H1 (cell line): ENCODE results near the gene NRXN2. TPM values are rescaled to one million over a fixed set of nuclear protein-coding genes. Genes with fewer than 3 reads are reported as not detected.

Experiments used
- CTCF ChIA-PET: fragments of 300-600 bp; sonication (Branson Sonifier 250); formaldehyde crosslinking; loops from one replicate; lab custom pipeline; 2021; ENCODE audit not compliant: partially characterized antibody; lab: Charles Lee
- POLR2A ChIA-PET: fragments of 300-600 bp; sonication (Branson Sonifier 250); formaldehyde crosslinking; loops from one replicate; lab custom pipeline; 2021; ENCODE audit warnings: inconsistent platforms; ENCODE audit not compliant: partially characterized antibody; lab: Charles Lee
- DNase-seq, 2 experiments: peaks; one replicate each; pipeline versions ENCODE4 v3.0.0 to v3.0.0-alpha.2; 2010 to 2022; ENCODE audit warnings: low spot score in 2 of 2, low read depth in 1 of 2, mixed read lengths in 1 of 2
- FAIRE-seq: peaks from 2 replicates; lab custom pipeline; 2011; peaks lifted over from hg19 to GRCh38; lab: Jason Lieb, UNC
- H2AFZ ChIP-seq: 2 replicates; pipeline ENCODE4 v1.8.1; 2012; ENCODE audit warnings: low read length, inconsistent platforms
- H2AK5ac ChIP-seq: 2 replicates; pipeline ENCODE4 v1.6.1; 2013; ENCODE audit warnings: low read depth, low read length
- H2BK120ac ChIP-seq: replicated peaks from 2 replicates; pipeline ENCODE3; 2013; ENCODE audit warnings: low read depth, low read length, inconsistent platforms
- H2BK12ac ChIP-seq: 2 replicates; pipeline ENCODE4 v1.6.1; 2013; ENCODE audit warnings: low read depth, low read length
- H2BK15ac ChIP-seq: 2 replicates; pipeline ENCODE4 v1.6.1; 2013; ENCODE audit warnings: low read length
- H2BK20ac ChIP-seq: 2 replicates; pipeline ENCODE4 v1.6.1; 2013; ENCODE audit warnings: low read length
- H2BK5ac ChIP-seq: 2 replicates; pipeline ENCODE4 v1.6.1; 2013; ENCODE audit warnings: low read depth, low read length
- H3K14ac ChIP-seq: 2 replicates; pipeline ENCODE4 v1.6.1; 2013; ENCODE audit warnings: inconsistent platforms; ENCODE audit not compliant: insufficient read length
- H3K18ac ChIP-seq: 2 replicates; pipeline ENCODE4 v1.6.1; 2013; ENCODE audit warnings: low read length; ENCODE audit errors: extremely low read depth
- H3K23ac ChIP-seq: 2 replicates; pipeline ENCODE4 v1.6.1; 2013; ENCODE audit warnings: inconsistent platforms; ENCODE audit not compliant: insufficient read length
- H3K23me2 ChIP-seq: 2 replicates; pipeline ENCODE4 v1.6.1; 2013; ENCODE audit warnings: low read depth, low read length
- H3K27ac ChIP-seq: 2 replicates; pipeline ENCODE4 v1.6.1; 2011; ENCODE audit warnings: low read depth, low read length, inconsistent platforms
- H3K27me3 ChIP-seq, 4 experiments: replicated peaks in 1 of 4; 1 replicate in 1 of 4; 2 replicates in 3 of 4; pipeline versions ENCODE4 v1.6.1 to v1.8.1; 2011 to 2013; ENCODE audit warnings: low read length in 3 of 4, mild to moderate bottlenecking in 3 of 4, inconsistent platforms in 2 of 4, mixed read lengths in 2 of 4, moderate library complexity in 1 of 4; ENCODE audit not compliant: control insufficient read depth in 3 of 4, insufficient read depth in 3 of 4; ENCODE audit errors: extremely low read depth in 1 of 4
- H3K36me3 ChIP-seq, 4 experiments: 2 replicates each; pipeline versions ENCODE4 v1.6.1 to v1.8.1; 2011 to 2013; ENCODE audit warnings: mild to moderate bottlenecking in 4 of 4, low read length in 3 of 4, moderate library complexity in 2 of 4, control low read depth in 1 of 4, inconsistent platforms in 1 of 4; ENCODE audit not compliant: insufficient read depth in 4 of 4, control insufficient read depth in 2 of 4
- H3K4ac ChIP-seq: replicated peaks from 2 replicates; pipeline ENCODE3; 2013; ENCODE audit warnings: low read length, low read depth, mixed read lengths, inconsistent platforms; ENCODE audit not compliant: insufficient read length
- H3K4me1 ChIP-seq, 4 experiments: replicated peaks in 1 of 4; 1 replicate in 1 of 4; 2 replicates in 3 of 4; pipeline versions ENCODE4 v1.6.1 to v1.8.1; 2011 to 2013; ENCODE audit warnings: low read length in 3 of 4, inconsistent platforms in 2 of 4, mixed read lengths in 1 of 4; ENCODE audit not compliant: insufficient read depth in 4 of 4, control insufficient read depth in 3 of 4
- H3K4me2 ChIP-seq, 2 experiments: 2 replicates each; pipeline versions ENCODE4 v1.6.1 to v1.8.1; 2011 to 2013; ENCODE audit warnings: low read depth in 2 of 2, low read length in 2 of 2, control low read depth in 1 of 2, inconsistent platforms in 1 of 2, mild to moderate bottlenecking in 1 of 2; ENCODE audit not compliant: insufficient read depth in 1 of 2
- H3K4me3 ChIP-seq, 4 experiments: fragments of 200-600, 300-600 bp in 1 of 4; sonication (generic), shearing (Covaris generic), sonication (Bioruptor Twin) in 1 of 4; 2 replicates each; pipeline versions ENCODE4 v1.5.1 to v1.8.1; 2011 to 2016; ENCODE audit warnings: low read length in 4 of 4, low read depth in 3 of 4, control low read depth in 2 of 4, inconsistent platforms in 2 of 4, mild to moderate bottlenecking in 2 of 4, mixed read lengths in 1 of 4, moderate library complexity in 1 of 4; ENCODE audit not compliant: insufficient read depth in 2 of 4; ENCODE audit errors: extremely low read depth in 1 of 4
- H3K56ac ChIP-seq: replicated peaks from 2 replicates; pipeline ENCODE3; 2013; ENCODE audit warnings: low read depth, mild to moderate bottlenecking, mixed read lengths, low read length, inconsistent platforms; ENCODE audit not compliant: insufficient read length
- H3K79me1 ChIP-seq: 2 replicates; pipeline ENCODE4 v1.6.1; 2013; ENCODE audit warnings: low read depth, low read length, control low read depth
- H3K79me2 ChIP-seq, 2 experiments: 2 replicates each; pipeline versions ENCODE4 v1.6.1 to v1.8.1; 2012 to 2013; ENCODE audit warnings: low read length in 2 of 2, mild to moderate bottlenecking in 2 of 2, inconsistent platforms in 1 of 2; ENCODE audit not compliant: insufficient read depth in 2 of 2, control insufficient read depth in 1 of 2
- H3K9ac ChIP-seq, 4 experiments: replicated peaks in 1 of 4; 1 replicate in 1 of 4; 2 replicates in 3 of 4; pipeline versions ENCODE4 v1.6.1 to v1.8.1; 2011 to 2013; ENCODE audit warnings: low read depth in 3 of 4, low read length in 3 of 4, control low read depth in 2 of 4, mild to moderate bottlenecking in 2 of 4, moderate library complexity in 2 of 4, inconsistent platforms in 1 of 4; ENCODE audit errors: extremely low read depth in 1 of 4
- H3K9me3 ChIP-seq, 2 experiments: 2 replicates each; pipeline versions ENCODE4 v1.6.1 to v1.8.1; 2012 to 2013; ENCODE audit warnings: mild to moderate bottlenecking in 2 of 2, moderate library complexity in 2 of 2, control low read depth in 1 of 2, inconsistent platforms in 1 of 2, low read depth in 1 of 2, low read length in 1 of 2, mixed read lengths in 1 of 2; ENCODE audit not compliant: insufficient read depth in 2 of 2
- H4K20me1 ChIP-seq, 2 experiments: replicated peaks in 1 of 2; 2 replicates each; pipeline versions ENCODE3 to v1.8.1; 2011 to 2013; ENCODE audit warnings: inconsistent platforms in 2 of 2, low read length in 2 of 2, mild to moderate bottlenecking in 1 of 2; ENCODE audit not compliant: insufficient read depth in 2 of 2, control insufficient read depth in 1 of 2
- H4K5ac ChIP-seq: 2 replicates; pipeline ENCODE4 v1.6.1; 2013; ENCODE audit warnings: low read length, low read depth, mixed read lengths, inconsistent platforms; ENCODE audit not compliant: insufficient read length
- H4K8ac ChIP-seq: 2 replicates; pipeline ENCODE4 v1.8.0; 2013; ENCODE audit warnings: mild to moderate bottlenecking, moderate library complexity, low read length, inconsistent platforms; ENCODE audit not compliant: insufficient read depth; ENCODE audit errors: extremely low read depth
- H4K91ac ChIP-seq: replicated peaks from 2 replicates; pipeline ENCODE3; 2013; ENCODE audit warnings: low read length, mixed read lengths, inconsistent platforms; ENCODE audit not compliant: insufficient read length
- CBX8 ChIP-seq: fragments of 300-800, 300-1000 bp; sonication (generic); IDR thresholded peaks from 2 replicates; pipeline ENCODE4 v1.7.1; 2016; ENCODE audit warnings: low read depth, low read length, borderline replicate concordance
- CHD1 ChIP-seq: IDR thresholded peaks from 2 replicates; pipeline ENCODE4 v1.6.1; 2012; ENCODE audit warnings: low read depth, low read length, improper control_type of control experiment
- EP300 ChIP-seq, 2 experiments: IDR thresholded peaks; 1 replicate in 1 of 2; 2 replicates in 1 of 2; pipeline ENCODE4 v1.6.1; 2011 to 2012; ENCODE audit warnings: low read depth in 2 of 2, low read length in 2 of 2, mild to moderate bottlenecking in 2 of 2, borderline replicate concordance in 1 of 2, inconsistent platforms in 1 of 2, moderate library complexity in 1 of 2
- KDM5A ChIP-seq: fragments of 200-600 bp; IDR thresholded peaks from 2 replicates; pipeline ENCODE4 v1.7.1; 2012; ENCODE audit warnings: mild to moderate bottlenecking, low read length, inconsistent platforms, mixed read lengths
- NANOG ChIP-seq: IDR thresholded peaks from 2 replicates; pipeline ENCODE4 v1.6.1; 2011; ENCODE audit warnings: low read length, low read depth, mild to moderate bottlenecking, inconsistent platforms; ENCODE audit not compliant: insufficient read depth, poor library complexity, severe bottlenecking
- PHF8 ChIP-seq: fragments of 200-600 bp; sonication (generic); conservative IDR thresholded peaks from 2 replicates; pipeline ENCODE4 v1.7.1; 2012; ENCODE audit warnings: low read depth, mild to moderate bottlenecking, inconsistent platforms, low read length, moderate library complexity
- POU5F1 ChIP-seq: IDR thresholded peaks from 2 replicates; pipeline ENCODE4 v1.6.1; 2011; ENCODE audit warnings: low read depth, mild to moderate bottlenecking, low read length, moderate library complexity
- RAD21 ChIP-seq, 2 experiments: IDR thresholded peaks in 1 of 2; conservative IDR thresholded peaks in 1 of 2; 2 replicates each; pipeline ENCODE4 v1.6.1; 2011; ENCODE audit warnings: low read depth in 2 of 2, low read length in 2 of 2, improper control_type of control experiment in 1 of 2, inconsistent platforms in 1 of 2, mild to moderate bottlenecking in 1 of 2, moderate library complexity in 1 of 2
- RBBP5 ChIP-seq: IDR thresholded peaks from 2 replicates; pipeline ENCODE4 v1.7.1; 2012; ENCODE audit warnings: low read depth, mild to moderate bottlenecking, inconsistent platforms, low read length, moderate library complexity, borderline replicate concordance
- SIRT6 ChIP-seq: IDR thresholded peaks from one replicate; pipeline ENCODE4 v1.7.1; 2012; ENCODE audit warnings: low read length, inconsistent platforms
- SIX5 ChIP-seq: IDR thresholded peaks from 2 replicates; pipeline ENCODE4 v1.6.1; 2011; ENCODE audit warnings: mild to moderate bottlenecking, low read depth, low read length
- SP4 ChIP-seq: IDR thresholded peaks from 2 replicates; pipeline ENCODE4 v1.6.1; 2012; ENCODE audit warnings: low read length, inconsistent platforms
- WGBS, 2 experiments: shearing (Covaris generic) in 1 of 2; methylation state at CpG; one replicate each; pipeline versions ENCODE4 v1.1.6 to v1.1.7; 2013 to 2015; ENCODE audit warnings: low lambda C conversion rate in 2 of 2, mixed read lengths in 2 of 2, inconsistent platforms in 1 of 2, low coverage in 1 of 2, missing lambda C conversion rate in 1 of 2; ENCODE audit not compliant: insufficient replicate concordance in 2 of 2, insufficient coverage in 1 of 2, insufficient read length in 1 of 2; ENCODE audit errors: extremely low coverage in 1 of 2, missing lambda C conversion rate in 1 of 2; 5-methylcytosine and 5-hydroxymethylcytosine counted together
- polyA plus RNA-seq, 7 experiments: library from polyadenylated mRNA; depleted of rRNA in 3 of 7; stranded (reverse) in 5 of 7; unstranded in 2 of 7; fragments of >200 nt in 5 of 7; fragments of 200-250 nt in 2 of 7; gene quantifications; 1 replicate in 5 of 7; 2 replicates in 1 of 7; 4 replicates in 1 of 7; pipeline versions ENCODE4 v1.2.1 to v1.2.3, GENCODE V29; 2011 to 2013; ENCODE audit warnings: missing spikeins in 2 of 7, mixed read lengths in 2 of 7
- total RNA-seq: library from RNA; stranded (reverse); fragmentation: NEBNext Ultra II Directional; extraction: Animal tissue kit (Norgen Biotek cat#: 25700); gene quantifications from 2 replicates; pipeline ENCODE4 v1.2.1, GENCODE V29; 2021
- TF ChIP-seq, protein P1 (sequence below): IDR thresholded peaks from 2 replicates; pipeline ENCODE4 v1.6.1; 2012; ENCODE audit warnings: inconsistent platforms

The NRXN2 gene
- total and polyA plus RNA-seq, 2 of the 8 experiments (the other 6 are each of a cell fraction or from before 2014, with no cell fraction given) = 1.3 to 11.5 TPM

DNA sequence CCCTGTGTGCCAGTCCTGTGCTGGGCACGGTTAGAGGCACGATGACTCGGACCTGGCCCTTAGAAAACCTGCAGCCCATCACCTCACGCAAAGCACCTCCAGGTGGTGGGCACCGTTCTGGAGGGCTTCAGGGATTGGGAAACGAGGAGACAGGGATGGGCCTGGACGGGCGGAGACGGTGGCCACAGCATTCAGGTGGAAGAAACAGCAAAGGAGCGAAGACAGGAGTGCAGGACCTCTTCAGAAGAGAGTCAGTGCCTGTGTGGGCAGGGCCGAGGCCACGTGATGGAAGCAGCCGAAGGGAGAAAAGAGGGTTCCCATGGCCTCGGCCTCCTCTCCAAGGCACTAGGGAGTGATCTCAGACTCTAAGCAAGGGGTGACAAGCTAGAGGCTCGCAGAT lies 140.1 kb downstream of the NRXN2 start:
- H2BK20ac ChIP-seq = no peak overlapping the region
- no peak overlapping the region for H4K5ac ChIP-seq
- no peak overlapping the region for H2BK12ac ChIP-seq
- H2BK5ac ChIP-seq = no peak overlapping the region
- H4K8ac ChIP-seq = no peak overlapping the region
- no peak overlapping the region for H3K9ac ChIP-seq
- H3K4me3 ChIP-seq = no peak overlapping the region
- no peak for TF ChIP-seq PHF8
- TF ChIP-seq SIRT6 = no peak
- TF ChIP-seq NANOG = no peak
- TF ChIP-seq KDM5A = no peak
- TF ChIP-seq RAD21 (IDR thresholded peaks at IDR 0.05 in 1 of 2, conservative IDR thresholded peaks at IDR 0.05 in 1 of 2; ENCODE audit: low read depth in 2 of 2, low read length in 2 of 2) = no peak
- no peak for TF ChIP-seq RBBP5
- no peak for TF ChIP-seq POU5F1
- no peak for TF ChIP-seq SIX5
- TF ChIP-seq CBX8 = no peak
- TF ChIP-seq SP4 = no peak
- TF ChIP-seq EP300 (IDR thresholded peaks at IDR 0.05; ENCODE audit: borderline replicate concordance in 1 of 2, low read depth in 2 of 2, low read length in 2 of 2) = no peak
- no peak for TF ChIP-seq CHD1
- TF ChIP-seq, protein P1, sequence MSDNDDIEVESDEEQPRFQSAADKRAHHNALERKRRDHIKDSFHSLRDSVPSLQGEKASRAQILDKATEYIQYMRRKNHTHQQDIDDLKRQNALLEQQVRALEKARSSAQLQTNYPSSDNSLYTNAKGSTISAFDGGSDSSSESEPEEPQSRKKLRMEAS = no peak
- DNase-seq (no peak), FAIRE-seq (no peak)
- H3K56ac ChIP-seq = no peak overlapping the region
- H3K18ac ChIP-seq = no peak overlapping the region
- H4K91ac ChIP-seq = no peak overlapping the region
- no peak overlapping the region for H3K14ac ChIP-seq
- 0 out of 4 replicates have a peak, but pooled peaks cover 0 to 1% of the 10 kb centered on the region in 2 experiments for H3K9me3 ChIP-seq
- H2AK5ac ChIP-seq = no peak overlapping the region
- H3K4me1 ChIP-seq = no peaks in the 10 kb centered on the region
- H3K4me2 ChIP-seq = no peak overlapping the region
- H3K4ac ChIP-seq = no peak overlapping the region
- ChIA-PET POLR2A (no interaction called here), CTCF (interaction anchor here (2.1 to 3.7 kb wide), 4 partner anchors 17 to 133 kb away, joined by 9 to 13 read pairs (median 11); no protein-coding TSS in a partner anchor)
- no peak overlapping the region for H3K23ac ChIP-seq
- H2BK15ac ChIP-seq = no peak overlapping the region
- no peak overlapping the region for H3K27ac ChIP-seq
- 92% methylated on average over 15 of the region's 15 CpGs; no CpG with 5 or more reads in 1 of the 2 experiments for WGBS, 2 experiments
- H3K36me3 ChIP-seq = no peaks in the 10 kb centered on the region
- H3K79me2 ChIP-seq = no peaks in the 10 kb centered on the region
- no peaks in the 10 kb centered on the region for H3K79me1 ChIP-seq
- H3K23me2 ChIP-seq = peaks cover 6% of the 10 kb centered on the region; the same call in 1 of the 2 replicates
- H2AFZ ChIP-seq = no peak overlapping the region
- no peak overlapping the region for H2BK120ac ChIP-seq
- H4K20me1 ChIP-seq = peaks cover 0 to 3% of the 10 kb centered on the region in 2 experiments
- H3K27me3 ChIP-seq = no peaks in the 10 kb centered on the region; a peak in 2 of 7 replicates
